Activated CD8-positive, alpha-beta memory T cell treated with anti-CD3 and anti-CD28 coated beads for 36 hours (primary cell): Measurements from ENCODE around the gene MAGEA9. TPM values are rescaled to one million over a fixed set of nuclear protein-coding genes. Genes with fewer than 3 reads are reported as not detected.
"Not testable (repeated sequence)": the region's sequence is repeated elsewhere in the genome, so short reads cannot be mapped to it uniquely, and the experiment has no call there.

Experiments
- CTCF ChIA-PET: fragments of 350-600 bp; sonication (Branson Sonifier 250); formaldehyde crosslinking; loops from one replicate; lab custom pipeline; 2021; ENCODE audit warnings: antibody characterized with exemption; lab: Charles Lee
- POLR2A ChIA-PET: fragments of 350-600 bp; sonication (Branson Sonifier 250); formaldehyde crosslinking; loops from one replicate; lab custom pipeline; 2021; ENCODE audit warnings: antibody characterized with exemption; lab: Charles Lee
- total RNA-seq, 2 experiments: library from RNA; stranded (reverse); gene quantifications; one replicate each; pipeline ENCODE4 v1.2.3, GENCODE V29; 2021

MAGEA9 gene, protein sequence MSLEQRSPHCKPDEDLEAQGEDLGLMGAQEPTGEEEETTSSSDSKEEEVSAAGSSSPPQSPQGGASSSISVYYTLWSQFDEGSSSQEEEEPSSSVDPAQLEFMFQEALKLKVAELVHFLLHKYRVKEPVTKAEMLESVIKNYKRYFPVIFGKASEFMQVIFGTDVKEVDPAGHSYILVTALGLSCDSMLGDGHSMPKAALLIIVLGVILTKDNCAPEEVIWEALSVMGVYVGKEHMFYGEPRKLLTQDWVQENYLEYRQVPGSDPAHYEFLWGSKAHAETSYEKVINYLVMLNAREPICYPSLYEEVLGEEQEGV
- not detected for total RNA-seq

DNA sequence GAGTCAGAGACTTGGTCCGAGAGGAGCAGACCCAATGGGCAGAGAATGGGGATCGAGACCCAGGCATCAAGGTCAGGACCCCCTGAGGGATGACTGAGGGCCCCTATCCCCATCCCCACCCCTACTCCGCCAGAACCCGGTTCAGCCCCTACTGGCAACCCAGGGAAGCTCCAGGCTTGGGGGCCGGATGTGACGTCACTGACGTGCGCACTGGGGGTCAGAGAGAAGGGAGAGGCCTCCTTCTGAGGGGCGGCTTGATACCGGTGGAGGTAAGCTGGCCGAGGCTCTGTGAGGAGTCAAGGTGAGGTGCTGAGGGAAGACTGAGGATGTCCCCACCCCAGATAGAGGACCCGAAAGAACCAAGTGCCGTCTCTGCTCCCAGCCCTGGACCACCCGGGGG is at the start of gene MAGEA9:
Gene MAGEA9, plus strand, starts transcription at position 204 of the 400 bp plus-strand sequence. CDS start 4,281 bp downstream, outside the sequence.
- POLR2A ChIA-PET, CTCF ChIA-PET: not testable (repeated sequence)

DNA sequence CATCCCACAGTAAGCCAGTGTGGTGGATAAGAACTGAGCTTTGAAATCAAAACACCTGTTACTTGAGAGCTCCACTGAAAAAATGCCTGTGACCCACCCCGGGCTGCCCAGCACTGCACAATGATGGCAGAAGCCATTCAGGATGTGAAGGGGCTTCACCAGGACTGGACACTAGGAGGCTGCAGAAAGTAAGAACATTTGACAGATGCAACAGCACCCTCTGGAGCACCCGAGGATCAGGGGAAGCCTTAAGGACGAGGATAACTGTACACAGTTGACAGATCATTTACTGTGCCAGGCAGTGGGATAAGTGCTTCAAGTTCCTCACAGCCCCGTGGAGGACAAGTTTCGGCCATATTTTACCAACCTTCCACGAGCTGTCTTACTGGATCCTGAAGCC is 39.5 kb upstream of the MAGEA9 start:
- POLR2A ChIA-PET, CTCF ChIA-PET: not testable (repeated sequence)

DNA sequence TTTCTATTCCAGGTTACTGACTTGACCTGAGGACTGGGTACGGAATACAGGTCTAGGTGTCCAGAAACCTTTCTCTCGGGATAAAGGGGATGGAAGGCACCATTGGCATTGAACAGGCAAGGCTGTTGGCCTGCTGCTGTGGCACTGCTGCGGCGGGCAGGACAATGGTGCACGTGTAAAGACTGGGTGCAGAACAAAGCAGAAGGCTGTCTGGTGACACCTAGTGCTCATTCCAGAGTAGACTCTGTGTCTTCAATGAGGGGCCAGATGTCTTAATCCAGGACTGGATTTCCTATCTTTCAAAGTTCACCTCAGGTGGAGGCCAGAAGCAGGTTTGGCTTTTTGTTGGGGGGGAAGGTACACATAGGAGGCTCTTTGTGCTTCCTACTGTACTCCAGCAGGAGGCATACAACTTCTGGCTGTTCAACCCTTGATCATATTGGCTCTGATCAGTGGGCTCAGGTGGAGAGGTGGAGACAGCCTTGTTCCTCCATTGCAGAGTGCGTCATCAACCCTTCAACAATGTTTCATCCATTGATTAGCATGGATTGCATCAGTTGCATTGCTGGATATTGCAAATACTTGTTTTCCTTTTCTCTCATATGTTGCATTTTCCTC is 35.2 kb upstream of the MAGEA9 start:
- POLR2A ChIA-PET, CTCF ChIA-PET: not testable (repeated sequence)

DNA sequence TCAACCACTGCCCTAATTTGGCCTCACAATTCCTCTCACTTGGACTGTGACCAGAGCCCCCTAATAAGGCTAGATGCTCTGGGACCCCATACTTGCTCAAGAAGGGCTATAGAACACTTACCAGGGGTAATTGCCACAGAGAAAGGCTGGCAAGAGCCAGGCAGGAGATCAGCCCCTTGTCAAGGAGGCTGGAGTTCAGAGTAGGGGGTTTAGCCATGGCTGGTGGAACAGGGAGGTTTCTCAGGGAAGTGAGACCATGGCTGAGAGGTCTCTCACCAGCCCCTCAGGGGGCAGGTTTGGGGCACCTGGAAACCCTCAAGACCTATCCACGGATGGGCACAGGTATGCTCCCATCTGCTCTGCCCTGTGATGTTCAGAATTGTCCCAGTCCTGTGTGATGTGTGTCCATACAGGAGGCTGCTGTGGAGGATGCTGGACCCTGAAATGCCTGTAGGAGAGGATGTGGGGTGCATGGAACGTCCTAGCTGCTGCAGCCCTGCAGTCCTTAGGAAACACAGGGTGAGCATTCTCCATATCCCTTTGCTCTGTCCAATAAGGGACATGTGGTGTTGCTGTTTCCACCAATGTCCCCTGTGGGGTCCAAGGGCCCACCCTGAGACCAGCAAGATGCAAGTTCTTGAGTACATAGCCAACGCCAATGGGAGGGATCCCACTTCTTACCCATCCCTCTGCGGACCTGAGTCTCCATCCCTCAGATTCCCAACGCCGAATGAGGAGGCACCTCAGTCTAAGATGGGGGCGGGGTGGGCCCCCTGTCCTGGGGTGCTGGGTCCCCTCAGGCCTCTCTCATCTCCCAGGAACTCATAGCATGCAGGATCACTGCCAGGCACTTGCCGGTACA is 24.3 kb upstream of the MAGEA9 start:
- ChIA-PET CTCF (no interaction called here), POLR2A (no interaction called here)

DNA sequence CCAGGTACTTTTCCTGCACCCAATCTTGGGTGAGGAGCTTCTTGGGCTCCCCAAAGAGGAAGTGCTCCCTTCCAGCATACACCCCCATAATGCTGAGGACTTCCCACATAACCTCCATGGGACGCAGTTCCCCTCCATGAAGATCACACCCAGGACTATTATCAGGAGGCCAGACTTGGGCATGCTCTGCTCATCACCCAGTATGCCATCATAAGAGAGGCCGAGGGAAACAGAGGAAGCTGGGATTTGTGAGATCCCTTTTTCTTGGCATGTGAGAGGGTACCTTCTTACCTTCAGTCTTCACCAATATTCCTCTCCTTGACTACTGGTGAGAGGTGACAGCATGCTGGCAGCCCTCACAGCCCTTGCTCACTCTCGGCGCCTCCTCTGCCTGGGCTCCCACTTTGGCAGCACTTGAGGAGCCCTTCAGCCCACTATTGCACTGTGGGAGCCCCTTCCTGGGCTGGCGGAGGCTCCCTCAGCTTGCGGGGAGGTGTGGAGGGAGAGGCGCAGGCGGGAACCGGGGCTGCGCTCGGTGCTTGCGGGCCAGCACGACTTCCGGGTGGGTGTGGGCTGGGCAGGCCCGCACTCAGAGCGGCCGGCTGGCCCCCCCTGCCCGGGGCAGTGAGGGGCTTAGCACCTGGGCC is 23.5 kb upstream of the MAGEA9 start:
- POLR2A ChIA-PET = no interaction called here
- CTCF ChIA-PET = no interaction called here

DNA sequence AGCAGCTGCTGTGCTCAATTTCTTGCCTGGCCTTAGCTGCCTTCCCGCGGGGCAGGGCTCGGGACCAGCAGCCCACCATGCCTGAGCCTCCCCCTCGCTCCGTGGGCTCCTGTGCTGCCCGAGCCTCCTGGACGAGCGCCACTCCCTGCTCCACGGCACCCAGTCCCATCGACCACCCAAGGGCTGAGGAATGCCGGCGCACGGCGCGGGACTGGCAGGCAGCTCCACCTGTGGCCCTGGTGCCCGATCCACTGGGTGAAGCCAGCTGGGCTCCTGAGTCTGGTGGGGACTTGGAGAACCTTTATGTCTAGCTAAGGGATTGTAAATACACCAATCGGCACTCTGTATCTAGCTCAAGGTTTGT is 23.0 kb upstream of the MAGEA9 start:
- POLR2A ChIA-PET, CTCF ChIA-PET: not testable (repeated sequence)

DNA sequence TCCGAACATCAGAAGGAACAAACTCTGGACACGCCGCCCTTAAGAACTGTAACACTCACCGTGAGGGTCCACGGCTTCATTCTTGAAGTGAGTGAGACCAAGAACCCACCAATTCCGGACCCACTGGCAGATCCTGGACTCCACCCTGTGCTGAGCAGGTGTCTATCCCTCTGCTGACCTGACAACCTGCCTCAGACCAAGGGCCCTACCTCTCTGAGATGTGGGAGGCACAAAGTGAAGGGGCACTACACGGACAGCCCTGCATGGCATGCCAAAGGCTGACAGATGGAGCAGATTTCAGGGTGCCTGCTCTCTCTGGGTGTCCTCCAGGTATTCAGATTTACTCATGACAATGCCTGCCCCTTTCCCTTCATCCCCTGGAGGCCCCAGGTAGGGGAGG is 21.9 kb upstream of the MAGEA9 start:
- POLR2A ChIA-PET = no interaction called here
- CTCF ChIA-PET = no interaction called here

DNA sequence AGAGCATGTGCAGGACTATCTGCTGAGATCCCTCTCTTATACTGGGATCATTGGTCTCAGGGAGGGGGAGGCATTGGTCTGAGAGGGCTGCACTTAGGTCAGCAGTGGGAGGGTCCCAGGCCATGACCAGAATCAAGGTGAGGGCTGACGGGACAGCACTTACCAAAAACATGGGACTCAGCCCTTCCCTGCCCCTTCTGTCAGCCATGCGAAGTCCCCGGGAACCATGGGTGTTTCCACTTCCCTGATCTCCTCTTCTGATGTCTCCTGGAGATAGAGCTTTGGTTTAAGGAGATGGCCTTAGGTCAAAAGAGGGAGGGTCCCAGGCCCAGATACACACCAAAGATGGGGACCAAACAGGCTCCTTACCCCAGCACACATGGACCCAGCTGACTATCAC is 20.8 kb upstream of the MAGEA9 start:
- CTCF ChIA-PET = no interaction called here
- POLR2A ChIA-PET = no interaction called here

DNA sequence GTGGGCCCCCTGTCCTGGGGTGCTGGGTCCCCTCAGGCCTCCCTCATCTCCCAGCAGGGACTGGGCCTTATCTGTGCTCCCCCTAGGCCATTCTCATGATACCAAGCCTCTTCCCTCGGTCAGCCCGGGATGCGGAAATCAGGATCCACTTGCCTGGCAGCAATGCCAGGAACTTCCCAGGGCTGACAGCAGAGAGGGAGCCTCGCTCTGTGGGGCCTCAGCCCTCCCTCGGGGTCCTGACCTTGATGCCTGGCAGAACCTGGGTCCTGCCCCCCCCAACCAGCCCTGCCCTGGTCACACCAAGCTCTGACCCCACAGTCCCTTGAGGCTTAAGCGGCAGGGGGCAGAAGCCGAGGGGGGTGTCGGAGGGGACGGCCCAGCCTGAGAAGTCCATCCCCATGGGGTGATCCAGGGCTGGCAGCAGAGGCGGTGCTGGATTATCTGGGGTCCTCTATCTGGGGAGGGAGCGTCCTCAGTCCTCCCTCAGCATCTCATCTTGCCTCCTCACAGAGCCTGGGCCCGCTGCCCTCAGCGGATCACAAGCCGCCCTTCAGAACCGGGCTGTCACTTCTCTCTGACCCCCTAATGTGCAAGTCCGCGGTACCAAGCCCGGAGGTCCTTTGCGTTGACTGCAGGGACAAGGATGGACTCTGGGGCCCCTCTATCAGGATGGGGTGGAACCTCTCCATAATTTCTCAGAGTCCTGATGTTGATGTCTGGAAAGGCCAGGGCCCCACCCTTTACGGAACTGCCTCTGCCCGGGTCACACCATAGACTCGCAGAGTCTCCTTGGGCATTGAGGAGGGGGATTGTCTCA is 19.7 kb upstream of the MAGEA9 start:
- CTCF ChIA-PET, POLR2A ChIA-PET: not testable (repeated sequence)

DNA sequence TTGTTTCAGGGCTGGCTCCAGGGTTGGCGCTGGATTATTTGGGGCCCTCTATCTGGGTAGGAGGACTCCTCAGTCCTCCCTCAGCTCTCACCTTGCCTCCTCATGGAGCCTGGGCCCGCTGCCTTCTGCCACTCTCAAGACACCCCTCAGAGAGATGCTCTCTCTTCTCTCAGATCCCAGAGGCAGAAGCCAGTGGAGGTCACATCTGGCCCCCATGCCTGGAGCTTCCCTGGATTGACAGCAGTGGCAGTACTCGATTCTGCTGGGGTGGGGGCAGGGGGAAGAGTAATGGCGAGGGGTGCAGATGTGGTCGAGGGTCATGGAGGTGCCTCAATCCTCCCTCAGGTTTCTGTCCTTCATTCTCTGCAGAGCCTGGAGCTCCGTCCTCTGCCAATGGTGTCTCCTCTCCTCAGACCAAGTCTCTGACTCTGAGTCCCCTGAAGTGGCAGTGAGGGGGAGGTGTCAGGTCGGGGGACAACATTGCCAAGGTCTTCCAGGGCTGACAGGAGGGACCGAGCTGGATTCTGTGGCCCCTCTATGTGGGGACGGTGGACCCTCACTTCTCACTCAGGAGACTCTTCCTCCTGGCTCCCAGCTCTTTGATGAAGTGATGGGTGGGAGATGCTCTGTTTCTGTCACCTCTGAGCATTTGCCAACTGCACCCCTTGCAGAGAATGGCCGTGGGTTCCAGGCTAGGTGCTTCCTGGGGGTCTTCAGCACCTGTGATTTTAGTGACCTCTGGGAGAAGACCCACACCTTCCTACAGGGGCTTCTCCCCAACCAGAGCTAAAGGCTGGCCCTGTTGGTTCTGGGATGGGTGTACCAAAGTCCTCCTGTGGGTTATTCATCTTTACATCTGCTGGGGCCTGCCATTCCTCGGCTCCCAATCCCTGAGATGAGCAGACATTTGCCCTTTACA is 18.8 kb upstream of the MAGEA9 start:
- POLR2A ChIA-PET = no interaction called here
- CTCF ChIA-PET = no interaction called here

DNA sequence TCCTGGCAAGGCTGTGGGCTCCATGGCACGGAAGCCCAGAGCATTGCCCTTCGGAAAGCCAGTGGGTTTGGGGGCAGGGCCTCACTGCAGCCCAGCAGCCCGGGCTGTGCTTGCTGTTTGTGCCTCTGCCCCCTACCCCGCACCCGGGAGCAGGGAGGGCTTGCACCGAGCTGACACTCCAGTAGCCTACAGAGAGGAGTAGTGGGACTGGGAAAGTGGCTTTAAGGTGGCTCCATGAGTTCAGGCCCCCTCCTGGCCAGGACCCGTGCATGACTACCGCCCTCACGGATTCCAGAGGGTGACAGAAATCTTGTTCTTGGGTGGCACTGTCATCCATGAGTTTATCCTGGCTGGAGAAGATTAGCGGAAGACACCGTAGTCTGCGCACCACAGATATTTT is 11.4 kb upstream of the MAGEA9 start:
- CTCF ChIA-PET, POLR2A ChIA-PET: not testable (repeated sequence)

DNA sequence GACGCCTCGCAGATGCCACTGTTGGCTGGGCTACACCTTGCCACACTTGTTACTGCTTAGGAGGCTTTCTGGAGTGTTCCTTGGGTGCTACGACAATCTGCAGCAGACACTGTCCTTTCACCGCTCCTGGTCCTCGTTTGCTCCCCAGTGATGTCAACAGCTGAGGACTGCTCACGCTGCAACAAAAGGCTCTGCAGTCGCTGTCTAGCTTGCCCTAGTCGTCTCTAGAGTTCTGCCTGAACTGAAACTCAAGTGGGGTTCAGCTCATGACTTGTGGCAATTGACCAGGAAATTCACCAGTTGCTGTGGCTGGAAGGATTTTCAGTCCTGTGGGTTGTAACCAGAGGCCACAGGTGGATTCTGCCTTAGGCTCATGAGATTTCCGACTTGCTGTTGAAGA is 8.7 kb upstream of the MAGEA9 start:
- CTCF ChIA-PET, POLR2A ChIA-PET: not testable (repeated sequence)

DNA sequence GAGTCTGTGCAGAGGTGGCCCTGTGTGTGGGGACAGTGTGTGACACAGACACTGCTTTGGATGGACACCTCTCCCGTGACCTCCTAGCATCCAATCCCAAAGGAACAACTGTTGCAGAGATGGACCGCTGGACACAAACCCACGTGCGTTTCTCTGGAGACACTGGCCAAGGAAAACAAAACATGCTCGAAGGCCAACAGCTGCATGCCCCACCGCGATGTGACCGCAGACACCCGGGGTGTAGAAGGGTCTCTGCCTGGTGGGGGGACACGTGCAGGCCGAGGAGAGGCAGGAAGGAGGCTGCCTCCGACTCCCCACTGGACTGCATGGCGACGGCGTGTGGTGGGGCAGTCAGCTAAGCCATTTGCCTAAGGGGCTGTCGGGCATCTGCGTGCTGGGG is 8.0 kb upstream of the MAGEA9 start, which contains the start of gene HSFX1:
Gene HSFX1, plus strand, starts transcription at position 301 of the 400 bp plus-strand sequence. CDS start 614 bp downstream, outside the sequence.
- CTCF ChIA-PET, POLR2A ChIA-PET: not testable (repeated sequence)

DNA sequence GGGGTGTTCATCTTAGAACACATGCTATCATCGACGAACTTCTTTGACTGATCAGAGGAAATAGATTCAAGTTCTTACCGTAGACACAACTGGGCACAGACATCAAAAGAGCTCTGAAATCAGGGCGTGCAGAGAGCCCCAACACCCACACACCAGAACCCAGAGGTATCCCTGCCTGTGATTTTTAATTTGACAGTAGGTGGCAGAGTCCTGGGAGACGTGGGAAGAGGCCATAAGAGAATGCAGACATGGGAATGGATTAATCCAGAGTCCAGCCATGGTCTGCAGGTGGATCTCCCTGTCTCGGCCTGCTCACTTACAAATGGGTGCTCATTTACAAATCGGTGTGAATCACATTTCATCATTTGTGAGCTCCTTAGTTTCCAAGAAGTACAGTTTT is 3.7 kb upstream of the MAGEA9 start:
- CTCF ChIA-PET, POLR2A ChIA-PET: not testable (repeated sequence)

DNA sequence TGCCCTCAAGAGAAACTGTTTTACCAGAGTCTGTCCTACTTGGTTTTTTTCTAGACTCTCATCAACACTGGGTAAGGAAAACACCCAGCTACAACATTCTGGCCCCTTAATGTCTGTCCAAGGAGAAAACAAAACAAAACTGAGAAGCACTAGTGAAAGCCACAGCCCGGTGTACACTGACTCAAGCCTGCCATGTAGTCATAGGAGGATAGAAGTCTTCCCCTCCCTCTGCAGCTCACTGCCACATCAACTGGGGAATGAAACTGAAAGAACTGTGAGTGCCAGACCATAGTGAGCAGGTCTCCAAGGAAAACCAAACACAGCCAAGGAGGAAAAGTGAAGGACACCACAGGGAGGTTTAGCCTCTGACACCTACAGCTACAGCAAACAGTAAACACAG is 13.8 kb downstream of the MAGEA9 start:
- POLR2A ChIA-PET, CTCF ChIA-PET: not testable (repeated sequence)

DNA sequence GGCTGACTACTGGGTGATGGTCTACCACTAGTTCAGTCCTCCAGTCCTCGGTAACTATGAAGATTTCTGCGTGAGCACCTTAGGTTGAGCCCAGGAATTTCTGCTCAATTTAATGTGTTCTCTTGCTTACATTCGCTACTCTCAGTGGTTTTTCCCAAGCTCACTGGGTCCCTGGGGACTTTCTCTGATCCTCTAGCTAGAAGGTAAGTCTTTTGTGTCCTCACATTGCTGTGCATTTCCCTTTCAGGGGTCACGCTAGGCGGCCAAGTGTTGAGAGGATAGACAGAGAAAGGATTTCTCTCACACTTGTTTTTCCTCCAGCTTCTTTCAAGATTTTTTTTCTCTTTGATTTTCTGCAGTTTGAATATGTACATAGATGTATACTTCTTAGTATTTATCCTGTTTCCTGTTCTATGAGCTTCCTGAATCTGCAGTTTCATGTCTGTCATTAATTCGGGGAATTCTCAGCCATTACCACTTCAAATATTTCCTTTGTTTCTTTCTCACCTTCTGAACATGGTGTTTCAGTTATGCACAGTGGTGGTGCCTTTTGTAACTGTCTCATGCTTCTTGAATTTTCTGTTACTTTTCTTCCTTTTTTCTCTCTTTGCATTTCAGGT is 17.5 kb downstream of the MAGEA9 start:
- ChIA-PET POLR2A (interaction anchor here (0.6 kb wide), 1 partner anchor 139 kb away, joined by 3 read pairs; no protein-coding TSS in a partner anchor), CTCF (no interaction called here)

DNA sequence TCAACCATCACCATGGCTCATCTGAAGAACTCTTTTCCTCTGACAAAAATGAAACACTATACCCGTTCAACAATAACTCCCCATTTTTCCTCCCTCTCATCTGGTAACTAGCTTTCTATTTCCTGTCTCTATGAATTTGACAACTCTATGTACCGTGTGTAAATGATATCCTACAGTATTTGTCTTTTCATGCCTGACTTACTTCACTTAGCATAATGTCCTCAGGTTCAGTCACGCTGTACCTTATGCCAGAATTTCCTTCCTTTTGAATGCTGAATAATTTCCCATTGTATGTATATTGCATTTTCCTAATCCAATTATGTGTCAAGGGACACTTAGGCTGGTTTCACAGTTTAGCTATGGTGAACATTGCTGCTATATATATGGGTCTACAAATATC is 18.2 kb downstream of the MAGEA9 start:
- POLR2A ChIA-PET = no interaction called here

More for the DNA sequence above, 18.2 kb downstream of the MAGEA9 start:
- CTCF ChIA-PET = no interaction called here
